Mononuclear cell (primary cell): Measurements from ENCODE around the gene EEF1G. TPM values are rescaled to one million over a fixed set of nuclear protein-coding genes. Genes with fewer than 3 reads are reported as not detected.
A peak's percentile ranks its signal among the peaks of the same experiment; 100 is the strongest.
"Not testable (repeated sequence)": the region's sequence is repeated elsewhere in the genome, so short reads cannot be mapped to it uniquely, and the experiment has no call there.

ENCODE experiments used
- H3K27me3 ChIP-seq: 2 replicates; pipeline ENCODE4 v1.6.0; 2011; ENCODE audit warnings: low read length, control low read depth; ENCODE audit not compliant: insufficient read depth
- H3K4me1 ChIP-seq: 2 replicates; pipeline ENCODE4 v1.5.1; 2011; ENCODE audit warnings: mild to moderate bottlenecking, low read length, control low read depth; ENCODE audit not compliant: insufficient read depth
- H3K4me3 ChIP-seq: 2 replicates; pipeline ENCODE4 v1.5.1; 2011; ENCODE audit warnings: mild to moderate bottlenecking, low read length, moderate library complexity
- H3K9me3 ChIP-seq: 2 replicates; pipeline ENCODE4 v1.5.1; 2011; ENCODE audit warnings: low read depth, mild to moderate bottlenecking, control low read depth, low read length
- total RNA-seq: library from RNA; depleted of rRNA; stranded (reverse); fragments of >200 nt; gene quantifications from one replicate; pipeline ENCODE4 v1.2.3, GENCODE V29; 2012

Gene EEF1G
- total RNA-seq, 1 donor, result 2,066 TPM

DNA sequence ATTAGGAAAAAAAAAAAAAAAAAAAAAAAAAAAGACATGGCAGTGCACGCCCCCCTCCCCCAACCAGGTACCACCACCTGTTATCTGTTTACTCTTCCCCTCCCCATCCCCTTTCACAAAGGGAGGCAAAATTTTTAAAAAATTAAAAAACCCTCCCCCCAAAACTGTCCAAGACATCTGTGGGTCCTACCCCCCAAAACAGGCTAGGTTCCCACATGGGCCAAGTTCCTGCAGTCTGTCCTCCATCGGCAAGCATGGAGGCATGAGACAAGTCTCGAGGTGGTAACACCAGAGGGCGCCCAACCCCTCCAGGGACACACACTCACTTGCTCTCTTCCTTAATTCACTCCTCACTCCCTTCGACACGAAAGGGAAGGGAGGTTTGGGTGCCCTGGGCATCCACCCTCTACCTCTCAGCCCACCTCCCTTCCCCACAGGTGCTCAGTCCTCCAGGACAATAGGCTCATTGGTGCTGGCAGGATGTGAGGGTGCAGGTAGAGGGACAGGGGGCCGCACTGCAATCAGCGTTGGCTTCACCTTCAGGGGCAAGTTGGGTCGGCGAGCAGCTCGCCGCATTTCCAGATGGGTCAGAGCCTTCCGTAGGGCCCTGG lies 19.8 kb upstream of the EEF1G start:
- Histone ChIP-seq H3K4me3 (no peak overlapping the region), H3K9me3 (no peaks in the 10 kb centered on the region), H3K4me1 (peaks cover 52% of the 10 kb centered on the region), H3K27me3 (no peaks in the 10 kb centered on the region)

GRCh38 chr11:62592989-62593421 lies 19.3 kb upstream of the EEF1G start:
- H3K9me3 ChIP-seq, result no peaks in the 10 kb centered on the region
- no peaks in the 10 kb centered on the region for H3K27me3 ChIP-seq
- no peak overlapping the region for H3K4me3 ChIP-seq
- H3K4me1 ChIP-seq, result peaks cover 46% of the 10 kb centered on the region

DNA sequence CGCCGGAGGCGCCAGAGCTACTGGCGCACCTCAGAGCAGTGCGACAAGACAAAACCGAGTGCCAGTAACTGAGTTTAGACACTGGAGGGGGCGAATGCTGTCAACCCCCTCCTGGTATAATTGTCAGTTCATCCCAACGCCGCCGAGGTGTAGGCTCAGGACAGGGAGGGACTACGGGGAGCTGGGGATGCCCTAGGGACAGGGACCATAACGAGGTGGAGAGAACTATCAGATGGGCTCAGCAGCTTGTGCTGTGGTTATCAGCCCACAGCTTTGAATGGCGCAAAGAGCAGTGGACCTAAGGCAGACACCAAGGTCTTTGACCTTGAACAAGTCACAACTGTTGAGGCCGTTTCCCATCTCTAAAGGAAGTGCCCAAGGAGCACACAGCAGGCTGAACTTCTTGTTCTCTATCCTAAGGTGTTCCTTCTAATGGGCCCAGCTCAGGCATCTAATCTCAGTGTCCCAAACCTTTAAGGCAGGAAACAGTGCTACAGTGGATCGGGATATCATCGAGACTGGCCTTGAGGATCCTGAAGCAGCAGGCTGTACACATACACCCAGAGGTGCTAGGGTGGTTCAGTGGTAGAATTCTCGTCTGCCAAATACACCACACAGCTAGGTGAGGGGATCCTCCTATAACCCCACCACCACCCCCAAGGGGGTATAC lies 18.6 kb upstream of the EEF1G start:
- H3K9me3 ChIP-seq, result no peaks in the 10 kb centered on the region
- no peaks in the 10 kb centered on the region for H3K27me3 ChIP-seq
- peak overlapping the region; percentile 97 for H3K4me3 ChIP-seq
- peaks cover 41% of the 10 kb centered on the region for H3K4me1 ChIP-seq

GRCh38 chr11:62591448-62592145 lies 17.9 kb upstream of the EEF1G start, which contains the start of gene TUT1:
TUT1 (minus strand) TSS chr11:62591523; CDS start chr11:62591485, 38 bp downstream.
- Histone ChIP-seq H3K9me3 (no peaks in the 10 kb centered on the region), H3K4me1 (peaks cover 38% of the 10 kb centered on the region), H3K27me3 (no peaks in the 10 kb centered on the region), H3K4me3 (peak within 1 kb of the TSS; percentile 97)

DNA sequence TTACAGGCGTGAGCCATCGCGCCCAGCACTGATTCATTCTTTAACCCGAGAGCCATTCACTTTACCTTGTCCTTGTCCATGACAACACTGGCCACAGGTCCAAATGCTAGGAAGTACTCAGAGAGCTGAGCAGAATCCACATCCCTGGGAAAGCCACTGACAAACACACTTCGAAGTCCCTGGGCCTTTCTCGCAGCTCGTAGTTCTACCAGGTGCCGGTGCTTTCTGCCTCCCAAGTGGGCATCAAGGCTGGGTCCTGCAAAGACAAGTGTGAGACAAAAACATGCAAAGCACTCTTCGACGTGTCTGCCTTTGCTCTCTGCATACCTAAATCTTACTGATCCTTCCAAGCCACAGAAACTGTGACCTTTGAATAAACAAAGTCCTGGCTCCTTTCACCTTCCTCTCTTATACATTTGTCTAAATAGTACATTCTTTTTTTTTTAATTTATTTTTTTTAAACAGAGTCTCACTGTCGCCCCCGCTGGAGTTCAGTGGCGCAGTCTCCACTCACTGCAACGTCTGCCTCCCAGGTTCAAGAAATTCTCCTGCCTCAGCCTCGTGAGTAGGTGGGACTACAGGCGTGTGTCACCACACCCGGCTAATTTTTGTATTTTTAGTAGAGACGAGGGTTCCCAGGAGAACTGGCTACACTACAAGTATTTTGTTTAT lies 15.4 kb upstream of the EEF1G start:
- peaks cover 38% of the 10 kb centered on the region for H3K4me1 ChIP-seq
- no peaks in the 10 kb centered on the region for H3K27me3 ChIP-seq
- no peaks in the 10 kb centered on the region for H3K9me3 ChIP-seq
- H3K4me3 ChIP-seq, result no peak overlapping the region

- H3K4me1 ChIP-seq, H3K4me3 ChIP-seq, H3K27me3 ChIP-seq, H3K9me3 ChIP-seq: not testable (repeated sequence)
Observed at GRCh38 chr11:62585356-62585755, 11.7 kb upstream of the EEF1G start.

DNA sequence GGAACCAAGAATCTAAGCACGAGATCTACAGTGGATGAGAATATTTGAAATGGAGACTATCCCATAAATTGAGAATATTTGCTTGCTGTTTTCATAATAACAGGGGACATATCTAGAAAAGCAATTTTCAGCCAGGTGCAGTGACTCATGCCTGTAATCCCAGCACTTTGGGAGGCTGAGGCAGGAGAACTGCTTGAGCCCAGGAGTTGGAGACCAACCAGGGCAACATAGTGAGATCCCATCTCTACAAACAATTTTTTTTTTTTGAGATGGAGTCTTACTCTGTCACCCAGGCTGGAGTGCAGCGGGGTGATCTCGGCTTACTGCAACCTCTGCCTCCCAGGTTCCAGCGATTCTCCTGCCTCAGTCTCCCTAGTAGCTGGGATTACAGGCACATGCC lies 8.0 kb upstream of the EEF1G start:
- H3K27me3 ChIP-seq, H3K9me3 ChIP-seq, H3K4me3 ChIP-seq, H3K4me1 ChIP-seq: not testable (repeated sequence)

DNA sequence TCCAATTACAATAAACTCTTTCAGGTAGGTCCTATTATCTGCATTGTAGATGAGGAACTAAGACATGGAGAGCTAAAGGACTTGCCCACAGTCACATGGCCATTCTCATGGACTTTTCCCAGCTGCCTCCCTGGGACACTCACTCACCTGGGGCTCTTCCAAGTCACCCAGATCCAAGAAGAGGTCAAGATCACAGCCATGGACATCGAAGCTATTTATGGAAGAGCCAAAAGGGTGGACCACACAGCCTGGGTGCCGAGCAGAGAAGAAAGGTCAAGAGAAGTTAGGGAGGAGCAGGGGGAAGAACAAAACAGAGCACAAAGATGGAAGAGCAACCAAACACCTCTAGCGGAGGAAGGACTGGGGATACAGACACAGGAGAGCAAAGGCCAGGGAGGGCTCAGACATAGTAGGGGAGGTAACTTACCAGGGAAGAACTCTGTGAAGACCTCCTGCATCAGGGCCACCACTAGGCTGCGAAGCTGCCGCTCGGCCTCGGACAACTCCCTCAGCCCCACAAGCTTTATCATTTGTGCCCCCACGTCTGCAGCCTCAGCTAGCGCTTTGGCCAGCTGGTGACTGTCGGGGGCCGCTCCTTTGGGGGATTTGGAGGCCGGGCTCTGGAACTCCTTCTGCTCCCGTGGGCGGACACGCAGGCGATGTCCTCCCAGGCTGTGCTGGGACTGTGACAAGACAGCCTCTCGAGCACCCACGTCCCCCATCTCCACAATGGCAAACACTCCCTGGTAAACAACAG lies 7.4 kb upstream of the EEF1G start:
- Histone ChIP-seq H3K27me3 (no peaks in the 10 kb centered on the region), H3K4me1 (no peaks in the 10 kb centered on the region), H3K9me3 (no peaks in the 10 kb centered on the region), H3K4me3 (no peak overlapping the region)

DNA sequence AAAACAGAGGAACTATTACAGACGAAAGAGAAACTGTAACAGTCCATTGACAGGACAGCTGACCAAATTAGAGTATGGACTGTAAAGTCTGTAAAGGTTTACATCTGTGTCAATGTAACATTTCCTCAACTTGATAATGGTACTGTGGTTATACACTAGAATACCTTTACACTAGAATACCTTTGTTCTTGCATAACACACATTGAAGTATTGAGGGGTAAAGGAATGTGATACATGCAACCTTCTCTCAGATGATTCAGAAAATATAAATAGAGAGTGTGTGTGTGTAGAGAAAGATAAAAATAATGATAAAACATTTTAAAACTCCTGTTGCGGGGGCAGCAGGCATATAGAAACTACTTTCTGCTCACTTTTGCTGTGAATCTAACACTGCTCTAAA lies 5.6 kb upstream of the EEF1G start:
- peaks cover 14% of the 10 kb centered on the region for H3K4me1 ChIP-seq
- no peak overlapping the region for H3K4me3 ChIP-seq
- H3K27me3 ChIP-seq, result no peaks in the 10 kb centered on the region
- H3K9me3 ChIP-seq, result no peaks in the 10 kb centered on the region

DNA sequence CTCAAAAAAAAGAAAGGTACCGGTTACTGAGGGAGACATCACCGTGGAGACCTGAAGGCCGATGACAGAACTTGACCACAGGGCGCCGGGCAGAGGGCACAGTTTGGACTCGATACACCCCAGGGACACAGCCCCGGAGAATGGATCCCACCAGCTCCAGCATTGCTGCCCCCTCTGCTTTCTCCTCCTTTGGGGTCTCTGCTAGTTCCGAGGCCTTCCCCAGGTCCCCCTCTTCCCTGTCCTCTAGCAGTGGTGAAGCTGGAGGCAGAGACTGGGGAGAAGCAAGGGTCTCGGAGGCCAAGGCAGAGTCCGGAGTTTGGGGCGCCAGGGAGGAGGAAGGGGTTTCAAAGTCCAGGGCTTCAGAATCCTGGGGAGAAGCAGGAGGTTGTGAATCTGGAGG lies 4.8 kb upstream of the EEF1G start:
- H3K4me1 ChIP-seq, result peaks cover 14% of the 10 kb centered on the region
- H3K9me3 ChIP-seq, result no peaks in the 10 kb centered on the region
- no peaks in the 10 kb centered on the region for H3K27me3 ChIP-seq

GRCh38 chr11:62577046-62577714 lies 3.5 kb upstream of the EEF1G start:
- H3K4me1 ChIP-seq, result peaks cover 23% of the 10 kb centered on the region
- H3K9me3 ChIP-seq, result no peaks in the 10 kb centered on the region
- no peak overlapping the region for H3K4me3 ChIP-seq
- H3K27me3 ChIP-seq, result no peaks in the 10 kb centered on the region

More for the DNA sequence above, 4.8 kb upstream of the EEF1G start:
- no peak overlapping the region for H3K4me3 ChIP-seq

- H3K9me3 ChIP-seq, result no peaks in the 10 kb centered on the region
- H3K27me3 ChIP-seq, result no peaks in the 10 kb centered on the region
- H3K4me1 ChIP-seq, result peaks cover 23% of the 10 kb centered on the region
- no peak overlapping the region for H3K4me3 ChIP-seq
Observed at GRCh38 chr11:62575837-62576236, 2.1 kb upstream of the EEF1G start.

GRCh38 chr11:62575156-62575555 lies 1.5 kb upstream of the EEF1G start:
- no peaks in the 10 kb centered on the region for H3K27me3 ChIP-seq
- no peak overlapping the region for H3K4me3 ChIP-seq
- H3K9me3 ChIP-seq, result no peaks in the 10 kb centered on the region
- H3K4me1 ChIP-seq, result peaks cover 27% of the 10 kb centered on the region

GRCh38 chr11:62574363-62575071 lies 826 bp upstream of the EEF1G start:
- peak overlapping the region; percentile 72 for H3K4me3 ChIP-seq
- peaks cover 28% of the 10 kb centered on the region for H3K4me1 ChIP-seq
- no peaks in the 10 kb centered on the region for H3K9me3 ChIP-seq
- no peaks in the 10 kb centered on the region for H3K27me3 ChIP-seq
